IPS-18a (cell line): ENCODE results near the gene GPBAR1.

Source experiments
- H3K27ac ChIP-seq: one replicate; pipeline ENCODE4 v1.5.1; 2013; ENCODE audit warnings: low read length
- H3K27me3 ChIP-seq: one replicate; pipeline ENCODE4 v1.6.1; 2013; ENCODE audit warnings: mild to moderate bottlenecking, low read length; ENCODE audit not compliant: control insufficient read depth, insufficient read depth
- H3K36me3 ChIP-seq: one replicate; pipeline ENCODE4 v1.6.1; 2013; ENCODE audit warnings: low read depth, low read length; ENCODE audit not compliant: control insufficient read depth
- H3K4me1 ChIP-seq: one replicate; pipeline ENCODE4 v1.6.1; 2013; ENCODE audit warnings: low read depth, low read length; ENCODE audit not compliant: control insufficient read depth
- H3K4me3 ChIP-seq: one replicate; pipeline ENCODE4 v1.5.1; 2013; ENCODE audit warnings: low read length
- H3K9ac ChIP-seq: one replicate; pipeline ENCODE4 v1.6.1; 2013; ENCODE audit warnings: mild to moderate bottlenecking, low read length, moderate library complexity
- H3K9me3 ChIP-seq: one replicate; pipeline ENCODE4 v1.6.1; 2013; ENCODE audit warnings: low read depth, low read length; ENCODE audit not compliant: control insufficient read depth

The GPBAR1 gene

GRCh38 chr2:218293715-218294429, 33.1 kb downstream of the GPBAR1 start:
- no peaks in the 10 kb centered on the region for H3K36me3 ChIP-seq
- H3K4me1 ChIP-seq = peaks cover 15% of the 10 kb centered on the region
- H3K9ac ChIP-seq = no peak overlapping the region
- H3K27me3 ChIP-seq = peaks cover 7% of the 10 kb centered on the region
- H3K9me3 ChIP-seq = no peaks in the 10 kb centered on the region
- H3K4me3 ChIP-seq = no peak overlapping the region
- H3K27ac ChIP-seq = no peak overlapping the region

- no peaks in the 10 kb centered on the region for H3K36me3 ChIP-seq
- H3K4me3 ChIP-seq = no peak overlapping the region
- H3K27me3 ChIP-seq = peaks cover 7% of the 10 kb centered on the region
- H3K27ac ChIP-seq = no peak overlapping the region
- no peaks in the 10 kb centered on the region for H3K9me3 ChIP-seq
- H3K4me1 ChIP-seq = peaks cover 15% of the 10 kb centered on the region
- H3K9ac ChIP-seq = no peak overlapping the region
Measured at GRCh38 chr2:218294430-218295022, 33.7 kb downstream of the GPBAR1 start.

DNA sequence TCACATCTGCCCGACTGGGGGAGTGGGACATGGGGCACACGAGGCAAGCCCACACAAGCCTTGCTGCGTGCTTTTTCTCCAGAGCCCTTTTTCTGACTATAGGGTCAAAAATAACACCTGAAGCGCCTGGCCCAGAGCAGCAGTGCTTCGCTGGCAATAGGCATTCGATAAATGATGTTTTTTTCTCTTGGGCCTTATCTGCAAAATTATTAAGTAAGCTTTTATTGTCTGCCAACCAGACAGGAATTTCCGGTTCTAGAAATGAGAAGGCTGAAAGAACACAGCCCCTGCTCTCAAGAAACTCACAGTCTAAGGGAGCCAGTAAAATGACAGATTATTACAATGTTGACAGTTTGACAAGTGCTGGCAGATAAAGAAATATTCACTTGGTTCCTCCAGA, 34.2 kb downstream of the GPBAR1 start:
- Histone ChIP-seq H3K9ac (no peak overlapping the region), H3K9me3 (no peaks in the 10 kb centered on the region), H3K4me1 (peaks cover 15% of the 10 kb centered on the region), H3K4me3 (no peak overlapping the region), H3K27ac (no peak overlapping the region), H3K36me3 (no peaks in the 10 kb centered on the region), H3K27me3 (peaks cover 7% of the 10 kb centered on the region)

DNA sequence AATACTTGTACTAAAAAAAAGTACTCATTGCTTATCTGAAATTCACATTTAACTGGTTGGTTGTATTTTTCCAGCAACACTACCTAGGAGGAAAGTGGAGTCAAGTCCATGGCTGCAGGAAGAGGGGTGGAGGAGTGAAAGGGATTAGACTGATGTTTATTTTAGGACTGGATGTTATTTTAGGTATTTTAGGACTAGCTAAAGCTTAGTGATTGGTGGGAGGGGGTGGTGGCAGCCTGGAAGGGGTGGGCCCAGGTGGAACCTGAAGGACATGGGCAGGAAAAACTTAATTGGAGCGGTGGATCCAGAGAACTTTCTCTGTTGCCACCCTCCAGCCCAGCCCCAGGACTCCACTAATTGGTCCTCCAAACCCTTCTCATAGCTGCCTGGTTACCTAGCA, 35.4 kb downstream of the GPBAR1 start:
- Histone ChIP-seq H3K36me3 (no peaks in the 10 kb centered on the region), H3K27ac (no peak overlapping the region), H3K27me3 (peaks cover 7% of the 10 kb centered on the region), H3K9ac (no peak overlapping the region), H3K4me1 (peaks cover 15% of the 10 kb centered on the region), H3K4me3 (no peak overlapping the region), H3K9me3 (no peaks in the 10 kb centered on the region)

GRCh38 chr2:218296847-218297246, 36.0 kb downstream of the GPBAR1 start:
- Histone ChIP-seq H3K36me3 (no peaks in the 10 kb centered on the region), H3K4me1 (peaks cover 12% of the 10 kb centered on the region), H3K9me3 (no peaks in the 10 kb centered on the region), H3K4me3 (no peak overlapping the region), H3K27me3 (peaks cover 7% of the 10 kb centered on the region), H3K9ac (no peak overlapping the region), H3K27ac (no peak overlapping the region)

- no peak overlapping the region for H3K4me3 ChIP-seq
- no peak overlapping the region for H3K27ac ChIP-seq
- H3K4me1 ChIP-seq = peaks cover 3% of the 10 kb centered on the region
- no peaks in the 10 kb centered on the region for H3K27me3 ChIP-seq
- no peaks in the 10 kb centered on the region for H3K9me3 ChIP-seq
- no peaks in the 10 kb centered on the region for H3K36me3 ChIP-seq
- no peak overlapping the region for H3K9ac ChIP-seq
Measured at GRCh38 chr2:218298314-218298875, 37.6 kb downstream of the GPBAR1 start.

DNA sequence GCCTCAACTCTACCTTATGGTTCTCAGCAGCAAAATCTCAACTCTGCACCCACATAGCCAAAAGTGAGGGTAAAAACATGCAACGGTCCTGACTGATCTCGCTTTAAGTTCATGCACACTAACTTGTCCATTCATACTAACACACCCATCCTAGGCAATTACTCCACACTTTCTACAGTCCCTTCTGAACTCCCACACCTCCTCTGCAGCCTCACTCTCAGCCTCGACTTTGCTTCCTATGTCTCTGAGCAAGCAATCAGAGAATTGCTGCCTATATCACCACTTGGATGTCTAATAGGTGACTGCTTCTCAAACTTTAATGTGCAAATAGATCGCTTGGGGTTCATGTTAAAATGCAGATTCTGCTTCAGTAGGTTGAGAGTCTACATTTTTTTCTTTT, 39.3 kb downstream of the GPBAR1 start:
- no peaks in the 10 kb centered on the region for H3K36me3 ChIP-seq
- H3K27ac ChIP-seq = no peak overlapping the region
- peaks cover 1% of the 10 kb centered on the region for H3K4me1 ChIP-seq

GRCh38 chr2:218301176-218301819, 40.5 kb downstream of the GPBAR1 start:
- Histone ChIP-seq H3K9me3 (no peaks in the 10 kb centered on the region), H3K9ac (no peak overlapping the region), H3K27me3 (no peaks in the 10 kb centered on the region), H3K27ac (no peak overlapping the region), H3K4me1 (no peaks in the 10 kb centered on the region), H3K4me3 (no peak overlapping the region), H3K36me3 (no peaks in the 10 kb centered on the region)

More for the DNA sequence above, 39.3 kb downstream of the GPBAR1 start:
- Histone ChIP-seq H3K4me3 (no peak overlapping the region), H3K9me3 (no peaks in the 10 kb centered on the region), H3K9ac (no peak overlapping the region), H3K27me3 (no peaks in the 10 kb centered on the region)

- Histone ChIP-seq H3K4me1 (no peaks in the 10 kb centered on the region), H3K4me3 (no peak overlapping the region), H3K27ac (no peak overlapping the region), H3K9ac (no peak overlapping the region), H3K36me3 (no peaks in the 10 kb centered on the region), H3K27me3 (no peaks in the 10 kb centered on the region), H3K9me3 (no peaks in the 10 kb centered on the region)
Measured at GRCh38 chr2:218305383-218305782, 44.6 kb downstream of the GPBAR1 start.

DNA sequence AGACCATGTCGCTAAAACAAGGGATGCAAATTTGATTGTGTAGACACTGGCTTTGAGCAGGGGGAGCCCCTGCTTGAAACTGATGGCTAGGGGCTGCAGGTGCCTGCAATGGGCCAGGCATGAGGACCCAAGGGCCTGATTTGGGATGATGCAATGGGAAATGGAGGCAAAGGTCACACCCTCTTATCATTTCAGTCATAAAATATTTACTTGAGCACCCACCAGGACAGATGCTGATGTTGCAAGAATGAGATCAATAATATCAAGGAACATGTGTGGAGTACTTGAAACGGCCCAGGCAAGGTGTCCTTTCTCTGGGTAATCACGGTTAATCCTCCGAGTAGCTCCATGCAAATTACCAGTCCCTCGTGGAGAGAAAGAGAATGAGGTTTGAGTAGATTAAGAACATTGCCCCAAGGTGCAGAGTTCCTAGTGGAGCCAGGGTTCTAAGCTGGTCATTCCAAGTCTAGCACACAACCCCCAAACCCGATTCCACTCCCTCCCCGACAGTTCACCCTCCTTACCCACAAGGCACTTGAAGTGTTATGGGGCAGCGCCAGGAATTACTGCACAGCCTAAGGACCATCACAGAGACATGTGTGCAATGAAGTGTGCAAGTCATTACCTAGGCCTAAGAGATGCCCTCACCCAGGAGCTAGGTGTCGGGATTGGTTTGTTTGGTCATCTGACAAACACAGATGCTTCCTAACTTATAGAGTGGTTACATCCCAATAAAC, 45.5 kb downstream of the GPBAR1 start:
- H3K4me1 ChIP-seq = no peaks in the 10 kb centered on the region
- H3K9me3 ChIP-seq = no peaks in the 10 kb centered on the region
- no peaks in the 10 kb centered on the region for H3K36me3 ChIP-seq
- H3K9ac ChIP-seq = no peak overlapping the region
- H3K27me3 ChIP-seq = no peaks in the 10 kb centered on the region
- H3K27ac ChIP-seq = no peak overlapping the region
- H3K4me3 ChIP-seq = no peak overlapping the region

DNA sequence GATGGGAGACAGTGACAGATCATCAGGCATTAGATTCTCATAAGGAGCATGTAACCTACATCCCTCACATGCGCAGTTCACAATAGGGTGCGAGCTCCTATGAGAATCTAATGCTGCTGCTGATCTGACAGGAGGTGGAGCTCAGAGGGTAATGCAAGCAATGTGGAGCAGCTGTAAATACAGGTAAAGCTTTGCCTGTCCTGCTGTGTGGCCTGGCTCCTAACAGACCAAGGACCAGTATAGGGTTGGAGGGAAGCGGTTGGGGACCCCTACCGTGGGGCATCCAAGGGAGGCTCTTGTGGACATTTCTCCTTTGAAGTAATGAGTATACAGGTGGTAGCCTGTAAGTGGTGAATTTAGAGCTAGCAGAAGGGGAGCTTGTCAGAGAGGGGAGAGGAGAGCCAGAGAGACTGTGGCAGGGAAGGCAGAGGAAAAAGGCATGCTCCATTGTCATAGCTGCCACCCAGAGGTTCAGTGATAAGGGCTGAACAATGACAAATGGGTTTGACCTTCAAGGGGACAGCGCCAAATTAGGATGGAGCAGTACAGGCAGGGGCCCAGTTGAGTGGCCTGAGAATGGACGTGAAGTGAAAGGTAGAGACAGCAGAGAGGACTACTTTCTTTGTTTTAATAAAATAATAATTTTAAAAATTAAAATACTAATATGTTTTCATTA, 46.7 kb downstream of the GPBAR1 start:
- Histone ChIP-seq H3K27ac (no peak overlapping the region), H3K9ac (no peak overlapping the region), H3K27me3 (no peaks in the 10 kb centered on the region), H3K36me3 (no peaks in the 10 kb centered on the region), H3K4me1 (no peaks in the 10 kb centered on the region), H3K4me3 (no peak overlapping the region), H3K9me3 (no peaks in the 10 kb centered on the region)
